Kidney (tissue), 14 donors: Measurements from ENCODE around the gene GLRB. TPM values are rescaled to one million over a fixed set of nuclear protein-coding genes. Genes with fewer than 3 reads are reported as not detected.
A peak's percentile ranks its signal among the peaks of the same experiment; 100 is the strongest.

Experiments
- DNase-seq, 5 donors: peaks; one replicate each; pipeline ENCODE4 v3.0.0-alpha.2; 2013 to 2020
- FAIRE-seq: peaks from 2 replicates; lab custom pipeline; 2012; peaks lifted over from hg19 to GRCh38; lab: Jason Lieb, UNC
- H3K27ac ChIP-seq, 2 donors: one replicate each; pipeline ENCODE4 v1.7.0; 2013; ENCODE audit warnings: low read depth in 2 of 2, low read length in 2 of 2, inconsistent platforms in 1 of 2
- H3K27me3 ChIP-seq: one replicate; pipeline ENCODE4 v1.7.1; 2013; ENCODE audit warnings: low read length, inconsistent platforms; ENCODE audit not compliant: control insufficient read depth, insufficient read depth
- H3K36me3 ChIP-seq, 3 donors: one replicate each; pipeline versions ENCODE4 v1.7.0 to v1.7.1; 2013; ENCODE audit warnings: low read length in 3 of 3, control low read depth in 1 of 3, inconsistent platforms in 1 of 3; ENCODE audit not compliant: insufficient read depth in 3 of 3, control insufficient read depth in 2 of 3
- H3K4me1 ChIP-seq, 3 donors: one replicate each; pipeline versions ENCODE4 v1.7.0 to v1.7.1; 2013; ENCODE audit warnings: low read length in 3 of 3, inconsistent platforms in 1 of 3, low read depth in 1 of 3; ENCODE audit not compliant: control insufficient read depth in 2 of 3, insufficient read depth in 2 of 3
- H3K4me3 ChIP-seq, 3 donors: one replicate each; pipeline versions ENCODE4 v1.7.0 to v1.8.1; 2013; ENCODE audit warnings: low read length in 3 of 3, control low read depth in 1 of 3, inconsistent platforms in 1 of 3
- H3K9ac ChIP-seq, 3 donors: one replicate each; pipeline versions ENCODE4 v1.7.0 to v1.7.1; 2013; ENCODE audit warnings: low read length in 3 of 3, control low read depth in 1 of 3, inconsistent platforms in 1 of 3
- H3K9me3 ChIP-seq, 3 donors: one replicate each; pipeline versions ENCODE4 v1.7.0 to v1.7.1; 2013; ENCODE audit warnings: low read length in 3 of 3, control low read depth in 1 of 3, inconsistent platforms in 1 of 3; ENCODE audit not compliant: control insufficient read depth in 2 of 3, insufficient read depth in 1 of 3
- CTCF ChIP-seq: IDR thresholded peaks from 3 replicates; pipeline ENCODE4 v1.5.1; 2012; ENCODE audit warnings: mild to moderate bottlenecking, moderate library complexity, borderline replicate concordance; ENCODE audit not compliant: insufficient read depth; ENCODE audit errors: extremely low read depth
- intact Hi-C: fragments of 100-400 bp; cut with DNase I; formaldehyde crosslinking; loops from one replicate; pipeline ENCODE4 v1.11.1; 2022
- polyA plus RNA-seq: library from polyadenylated mRNA; stranded (reverse); fragments of 350-450 nt; fragmentation: Illumina TruSeq; extraction: RNeasy Lipid Tissue Mini Kit (QIAGEN cat#74804); gene quantifications from one replicate; pipeline ENCODE4 v1.2.3, GENCODE V29; 2014; ENCODE audit warnings: low read depth, low replicate concordance; ENCODE audit not compliant: insufficient read depth
- total RNA-seq: library from RNA; stranded (reverse); fragmentation: NEBNext Ultra II Directional; extraction: Animal tissue kit (Norgen Biotek cat#: 25700); gene quantifications from one replicate; pipeline ENCODE4 v1.2.1, GENCODE V29; 2021
- donor health status: control.
- donor health status: control.
- donor health status: control.
- donor health status: control.
- donor health status: control.
- donor health status: DM: yes; HTN: yes; CAD: no.
- donor health status: Normal renal cell carcinoma (clear cell type).

GLRB gene
- total and polyA plus RNA-seq, 2 donors from 2014 or later = 3.3 to 5.2 TPM

GRCh38 chr4:157075401-157075800 is 549 bp upstream of the GLRB start:
- no peak for FAIRE-seq
- DNase-seq = peak in 1 of 5 donors; percentile 5
- Histone ChIP-seq H3K36me3 (no peaks in the 10 kb centered on the region), H3K9ac (peak overlapping the region in 1 of 3 donors; percentile 37), H3K27me3 (no peaks in the 10 kb centered on the region), H3K4me3 (peak overlapping the region in 2 of 3 donors; percentile 41 to 72), H3K9me3 (no peaks in the 10 kb centered on the region), H3K27ac (no peak overlapping the region), H3K4me1 (no peaks in the 10 kb centered on the region)
- intact Hi-C loops = no loop called here
- TF ChIP-seq CTCF = no peak

GRCh38 chr4:157076578-157076947 is 613 bp downstream of the GLRB start:
- no peaks in the 10 kb centered on the region for H3K27me3 ChIP-seq
- H3K36me3 ChIP-seq = no peaks in the 10 kb centered on the region
- H3K9me3 ChIP-seq = no peaks in the 10 kb centered on the region
- intact Hi-C loops = no loop called here
- no peak for FAIRE-seq
- peak overlapping the region; percentile 72 to 74 (median 72) for H3K4me3 ChIP-seq
- H3K27ac ChIP-seq = no peak overlapping the region
- DNase-seq = peak; percentile 49 to 65 (median 58)
- TF ChIP-seq CTCF = no peak
- H3K9ac ChIP-seq = peak overlapping the region in 1 of 3 donors; percentile 54
- no peaks in the 10 kb centered on the region for H3K4me1 ChIP-seq

GRCh38 chr4:157079441-157079840 is 3.5 kb downstream of the GLRB start:
- intact Hi-C loops = no loop called here
- FAIRE-seq = no peak

More at GRCh38 chr4:157079441-157079840, 3.5 kb downstream of the GLRB start:
- no peak for TF ChIP-seq CTCF
- no peak overlapping the region for H3K4me3 ChIP-seq
- H3K36me3 ChIP-seq = no peaks in the 10 kb centered on the region
- H3K9ac ChIP-seq = no peak overlapping the region
- no peaks in the 10 kb centered on the region for H3K27me3 ChIP-seq
- no peak for DNase-seq
- H3K4me1 ChIP-seq = no peaks in the 10 kb centered on the region
- no peak overlapping the region for H3K27ac ChIP-seq
- no peaks in the 10 kb centered on the region for H3K9me3 ChIP-seq
